Karpas-422 (cell line): Measurements from ENCODE around the gene ESF1. TPM values are rescaled to one million over a fixed set of nuclear protein-coding genes. Genes with fewer than 3 reads are reported as not detected.

ENCODE experiments used
- DNase-seq: peaks from one replicate; pipeline ENCODE4 v3.0.0-alpha.2; 2015
- H2AFZ ChIP-seq: fragments of 200-600 bp; sonication (generic); 2 replicates; pipeline ENCODE4 v1.6.1; 2014; ENCODE audit warnings: antibody characterized with exemption, low read length, mixed read lengths
- H3K27ac ChIP-seq: fragments of 200-600 bp; sonication (generic); 2 replicates; pipeline ENCODE4 v1.5.1; 2014; ENCODE audit warnings: mild to moderate bottlenecking, low read length, moderate library complexity
- H3K27me3 ChIP-seq: fragments of 200-600 bp; sonication (generic); 2 replicates; pipeline ENCODE4 v1.6.1; 2014; ENCODE audit warnings: low read length, mixed read lengths
- H3K36me3 ChIP-seq: fragments of 200-600 bp; sonication (generic); 2 replicates; pipeline ENCODE4 v1.6.1; 2014; ENCODE audit warnings: low read length, mixed read lengths; ENCODE audit not compliant: insufficient read depth
- H3K4me1 ChIP-seq: fragments of 200-600 bp; sonication (generic); 2 replicates; pipeline ENCODE4 v1.6.1; 2014; ENCODE audit warnings: mild to moderate bottlenecking, low read length, mixed read lengths
- H3K4me2 ChIP-seq: fragments of 200-600 bp; sonication (generic); 2 replicates; pipeline ENCODE4 v1.6.1; 2014; ENCODE audit warnings: low read length, low read depth, mild to moderate bottlenecking; ENCODE audit not compliant: poor library complexity, severe bottlenecking
- H3K4me3 ChIP-seq: fragments of 200-600 bp; sonication (generic); 2 replicates; pipeline ENCODE4 v1.5.1; 2014; ENCODE audit warnings: mild to moderate bottlenecking, antibody characterized with exemption, low read length, mixed read lengths
- H3K79me2 ChIP-seq: fragments of 200-600 bp; sonication (generic); 2 replicates; pipeline ENCODE4 v1.6.1; 2014; ENCODE audit warnings: mild to moderate bottlenecking, low read length, mixed read lengths
- H3K9ac ChIP-seq: fragments of 200-600 bp; sonication (generic); 2 replicates; pipeline ENCODE4 v1.6.0; 2014; ENCODE audit warnings: low read length
- H3K9me2 ChIP-seq: fragments of 200-600 bp; sonication (generic), shearing (Covaris generic); replicated peaks from 2 replicates; pipeline ENCODE4 v1.6.0; 2014; ENCODE audit warnings: mild to moderate bottlenecking, low read length, moderate library complexity; ENCODE audit not compliant: insufficient read depth
- H3K9me3 ChIP-seq: fragments of 300-700, 200-600 bp; sonication (generic); 2 replicates; pipeline ENCODE4 v1.6.1; 2014; ENCODE audit warnings: low read length, mixed read lengths
- H4K20me1 ChIP-seq: fragments of 200-600 bp; sonication (generic); 2 replicates; pipeline ENCODE4 v1.6.1; 2014; ENCODE audit warnings: mild to moderate bottlenecking, antibody characterized with exemption, low read length, low read depth; ENCODE audit not compliant: insufficient read depth
- total RNA-seq: library from RNA; depleted of rRNA; stranded (reverse); fragments of >200 nt; shearing (Covaris generic); gene quantifications from 2 replicates; pipeline ENCODE4 v1.2.3, GENCODE V29; 2014; ENCODE audit warnings: low replicate concordance

Gene ESF1
- total RNA-seq, 1 experiment from 2014 or later = 12.2 TPM

GRCh38 chr20:13783528-13783927, 1.2 kb downstream of the ESF1 start:
- Histone ChIP-seq H3K9me2 (no peaks in the 10 kb centered on the region), H3K27ac (no peak overlapping the region), H3K36me3 (peaks cover 51% of the 10 kb centered on the region), H2AFZ (no peak overlapping the region), H3K4me1 (peaks cover 34% of the 10 kb centered on the region), H4K20me1 (peaks cover 9% of the 10 kb centered on the region; the same call in 1 of the 2 replicates), H3K9me3 (no peaks in the 10 kb centered on the region), H3K27me3 (no peaks in the 10 kb centered on the region), H3K9ac (peak overlapping the region; percentile 95), H3K4me2 (peak overlapping the region; percentile 93), H3K79me2 (peaks cover 95% of the 10 kb centered on the region), H3K4me3 (peak overlapping the region; percentile 98)
- no peak for DNase-seq

GRCh38 chr20:13778827-13779226, 5.9 kb downstream of the ESF1 start:
- peaks cover 80% of the 10 kb centered on the region for H3K36me3 ChIP-seq
- no peak overlapping the region for H3K9ac ChIP-seq
- H3K27me3 ChIP-seq = no peaks in the 10 kb centered on the region
- H3K4me1 ChIP-seq = peaks cover 7% of the 10 kb centered on the region
- H2AFZ ChIP-seq = no peak overlapping the region
- peaks cover 70% of the 10 kb centered on the region for H3K79me2 ChIP-seq
- H3K27ac ChIP-seq = no peak overlapping the region
- no peaks in the 10 kb centered on the region for H4K20me1 ChIP-seq
- H3K9me3 ChIP-seq = no peaks in the 10 kb centered on the region
- no peak overlapping the region for H3K4me3 ChIP-seq
- no peak overlapping the region for H3K4me2 ChIP-seq
- no peak for DNase-seq
- H3K9me2 ChIP-seq = no peaks in the 10 kb centered on the region

- Histone ChIP-seq H3K79me2 (peaks cover 54% of the 10 kb centered on the region), H3K9me2 (no peaks in the 10 kb centered on the region), H3K9ac (no peak overlapping the region), H2AFZ (no peak overlapping the region), H3K27ac (no peak overlapping the region), H3K27me3 (no peaks in the 10 kb centered on the region), H3K9me3 (no peaks in the 10 kb centered on the region), H3K4me1 (no peaks in the 10 kb centered on the region; the same call in 1 of the 2 replicates), H4K20me1 (no peaks in the 10 kb centered on the region), H3K4me2 (no peak overlapping the region), H3K4me3 (no peak overlapping the region), H3K36me3 (peaks cover 85% of the 10 kb centered on the region)
- DNase-seq = no peak
These were observed 7.5 kb downstream of the ESF1 start for GRCh38 chr20:13777171-13777601.

- peaks cover 47% of the 10 kb centered on the region for H3K79me2 ChIP-seq
- no peaks in the 10 kb centered on the region for H3K27me3 ChIP-seq
- H3K4me3 ChIP-seq = no peak overlapping the region
- H3K27ac ChIP-seq = no peak overlapping the region
- H3K4me1 ChIP-seq = no peaks in the 10 kb centered on the region; the same call in 1 of the 2 replicates
- no peaks in the 10 kb centered on the region for H3K9me2 ChIP-seq
- no peak for DNase-seq
- no peaks in the 10 kb centered on the region for H3K9me3 ChIP-seq
- H2AFZ ChIP-seq = no peak overlapping the region
- H3K9ac ChIP-seq = no peak overlapping the region
- H3K36me3 ChIP-seq = peaks cover 85% of the 10 kb centered on the region
- no peaks in the 10 kb centered on the region for H4K20me1 ChIP-seq
- H3K4me2 ChIP-seq = no peak overlapping the region
These were observed 8.9 kb downstream of the ESF1 start for GRCh38 chr20:13775867-13776266.

GRCh38 chr20:13772529-13772928, 12.2 kb downstream of the ESF1 start:
- Histone ChIP-seq H3K9me3 (no peaks in the 10 kb centered on the region; the same call in 1 of the 2 replicates), H3K79me2 (peaks cover 29% of the 10 kb centered on the region), H4K20me1 (no peaks in the 10 kb centered on the region), H3K4me3 (no peak overlapping the region), H2AFZ (no peak overlapping the region), H3K9ac (no peak overlapping the region), H3K9me2 (no peaks in the 10 kb centered on the region), H3K27me3 (no peaks in the 10 kb centered on the region), H3K4me1 (no peaks in the 10 kb centered on the region), H3K36me3 (peaks cover 91% of the 10 kb centered on the region), H3K4me2 (no peak overlapping the region), H3K27ac (no peak overlapping the region)
- no peak for DNase-seq

GRCh38 chr20:13771853-13772453, 12.8 kb downstream of the ESF1 start:
- Histone ChIP-seq H3K27ac (no peak overlapping the region), H3K9me2 (no peaks in the 10 kb centered on the region), H3K27me3 (no peaks in the 10 kb centered on the region), H3K36me3 (peaks cover 91% of the 10 kb centered on the region), H3K9me3 (no peaks in the 10 kb centered on the region; the same call in 1 of the 2 replicates), H2AFZ (no peak overlapping the region), H3K4me2 (no peak overlapping the region), H4K20me1 (no peaks in the 10 kb centered on the region), H3K4me1 (no peaks in the 10 kb centered on the region), H3K9ac (no peak overlapping the region), H3K79me2 (peaks cover 24% of the 10 kb centered on the region), H3K4me3 (no peak overlapping the region)
- peak; percentile 79 for DNase-seq

GRCh38 chr20:13770141-13770540, 14.6 kb downstream of the ESF1 start:
- H3K79me2 ChIP-seq = peaks cover 32% of the 10 kb centered on the region
- H3K9me3 ChIP-seq = peaks cover 3% of the 10 kb centered on the region; the same call in 1 of the 2 replicates
- no peaks in the 10 kb centered on the region for H3K4me1 ChIP-seq
- H3K4me2 ChIP-seq = no peak overlapping the region
- H3K27ac ChIP-seq = no peak overlapping the region
- no peak overlapping the region for H3K9ac ChIP-seq
- H3K9me2 ChIP-seq = no peaks in the 10 kb centered on the region
- no peak overlapping the region for H2AFZ ChIP-seq
- DNase-seq = no peak
- no peak overlapping the region for H3K4me3 ChIP-seq
- no peaks in the 10 kb centered on the region for H4K20me1 ChIP-seq
- no peaks in the 10 kb centered on the region for H3K27me3 ChIP-seq
- H3K36me3 ChIP-seq = peaks cover 91% of the 10 kb centered on the region

- H3K36me3 ChIP-seq = peaks cover 91% of the 10 kb centered on the region
- H3K27me3 ChIP-seq = no peaks in the 10 kb centered on the region
- H3K27ac ChIP-seq = no peak overlapping the region
- H2AFZ ChIP-seq = no peak overlapping the region
- DNase-seq = no peak
- H3K4me2 ChIP-seq = no peak overlapping the region
- H3K9me2 ChIP-seq = no peaks in the 10 kb centered on the region
- H3K79me2 ChIP-seq = peaks cover 52% of the 10 kb centered on the region
- no peak overlapping the region for H3K4me3 ChIP-seq
- H3K4me1 ChIP-seq = no peaks in the 10 kb centered on the region
- peaks cover 3% of the 10 kb centered on the region; the same call in 1 of the 2 replicates for H3K9me3 ChIP-seq
- no peaks in the 10 kb centered on the region for H4K20me1 ChIP-seq
- no peak overlapping the region for H3K9ac ChIP-seq
These were observed 18.8 kb downstream of the ESF1 start for GRCh38 chr20:13765868-13766416.
